Measurements from ENCODE around the gene EZH2.
A peak's percentile ranks its signal among the peaks of the same experiment; 100 is the strongest.

GRCh38 chr7:148804343-148805235 lies 79.5 kb downstream of the EZH2 start:
- TF ChIP-seq POLR2AphosphoS5 (IDR thresholded peaks at IDR 0.05; ENCODE audit: low read depth, low read length) (peak; percentile 31; the same call in 1 of the 2 replicates), POLR2A (IDR thresholded peaks at IDR 0.05; ENCODE audit: low read depth, low read length) (no peak; the same call in 1 of the 2 replicates)

Data from GM12892 (cell line).